ENCODE results near the gene MICAL2.

Gene MICAL2

GRCh38 chr11:12075822-12076821 lies 34.3 kb upstream of the MICAL2 start:
- DNase-seq (ENCODE audit: low read depth, low spot score), result no peak
- no peak overlapping the region for H3K4me3 ChIP-seq (ENCODE audit: low read length)

GRCh38 chr11:12076840-12077534 lies 33.4 kb upstream of the MICAL2 start:
- H3K4me3 ChIP-seq (ENCODE audit: low read length), result no peak overlapping the region
- no peak for DNase-seq (ENCODE audit: low read depth, low spot score)

- DNase-seq (ENCODE audit: low read depth, low spot score), result no peak
- H3K4me3 ChIP-seq (ENCODE audit: low read length), result no peak overlapping the region
These were observed 32.7 kb upstream of the MICAL2 start for GRCh38 chr11:12077535-12078280.

- no peak for DNase-seq (ENCODE audit: low read depth, low spot score)
- H3K4me3 ChIP-seq (ENCODE audit: low read length), result no peak overlapping the region
These were observed 30.4 kb upstream of the MICAL2 start for GRCh38 chr11:12079726-12080556.

- H3K4me3 ChIP-seq (ENCODE audit: low read length), result no peak overlapping the region
- no peak for DNase-seq (ENCODE audit: low read depth, low spot score)
These were observed 27.0 kb upstream of the MICAL2 start for GRCh38 chr11:12083380-12083779.

- no peak overlapping the region for H3K4me3 ChIP-seq (ENCODE audit: low read length)
- DNase-seq (ENCODE audit: low read depth, low spot score), result no peak
These were observed 26.1 kb upstream of the MICAL2 start for GRCh38 chr11:12084256-12084655.

- no peak overlapping the region for H3K4me3 ChIP-seq (ENCODE audit: low read length)
- no peak for DNase-seq (ENCODE audit: low read depth, low spot score)
These were observed 24.8 kb upstream of the MICAL2 start for GRCh38 chr11:12085371-12086251.

GRCh38 chr11:12086271-12087074 lies 23.9 kb upstream of the MICAL2 start:
- H3K4me3 ChIP-seq (ENCODE audit: low read length), result no peak overlapping the region
- DNase-seq (ENCODE audit: low read depth, low spot score), result peak; percentile 32

GRCh38 chr11:12087075-12088004 lies 23.1 kb upstream of the MICAL2 start:
- H3K4me3 ChIP-seq (ENCODE audit: low read length), result no peak overlapping the region
- peak; percentile 71 for DNase-seq (ENCODE audit: low read depth, low spot score)

GRCh38 chr11:12088047-12088481 lies 22.3 kb upstream of the MICAL2 start:
- peak; percentile 26 for DNase-seq (ENCODE audit: low read depth, low spot score)
- no peak overlapping the region for H3K4me3 ChIP-seq (ENCODE audit: low read length)

GRCh38 chr11:12088531-12088930 lies 21.9 kb upstream of the MICAL2 start:
- no peak for DNase-seq (ENCODE audit: low read depth, low spot score)
- no peak overlapping the region for H3K4me3 ChIP-seq (ENCODE audit: low read length)

GRCh38 chr11:12089041-12089440 lies 21.3 kb upstream of the MICAL2 start:
- no peak for DNase-seq (ENCODE audit: low read depth, low spot score)
- no peak overlapping the region for H3K4me3 ChIP-seq (ENCODE audit: low read length)

GRCh38 chr11:12089473-12089872 lies 20.9 kb upstream of the MICAL2 start:
- DNase-seq (ENCODE audit: low read depth, low spot score), result no peak
- H3K4me3 ChIP-seq (ENCODE audit: low read length), result no peak overlapping the region

GRCh38 chr11:12090061-12090591 lies 20.3 kb upstream of the MICAL2 start:
- peak; percentile 58 for DNase-seq (ENCODE audit: low read depth, low spot score)

GRCh38 chr11:12090761-12091258 lies 19.6 kb upstream of the MICAL2 start:
- DNase-seq (ENCODE audit: low read depth, low spot score), result no peak
- H3K4me3 ChIP-seq (ENCODE audit: low read length), result no peak overlapping the region

More at GRCh38 chr11:12090061-12090591, 20.3 kb upstream of the MICAL2 start:
- peak overlapping the region; percentile 9; the same call in 1 of the 2 replicates for H3K4me3 ChIP-seq (ENCODE audit: low read length)

All from Jurkat, Clone E6-1 (cell line).